ENCODE data around the gene CA10.

CA10 gene

GRCh38 chr17:51702963-51703360 is 455.6 kb downstream of the CA10 start:
- no peak overlapping the region for H3K4me2 ChIP-seq (ENCODE audit: low read depth, low read length, poor library complexity, severe bottlenecking)
- no peaks in the 10 kb centered on the region for H3K9me3 ChIP-seq (ENCODE audit: insufficient read depth, low read depth, low read length)
- H3F3A ChIP-seq (ENCODE audit: low read depth) = no peaks in the 10 kb centered on the region
- H3K36me3 ChIP-seq (ENCODE audit: insufficient read depth, low read length) = no peaks in the 10 kb centered on the region
- no peaks in the 10 kb centered on the region for H3K27me3 ChIP-seq (ENCODE audit: insufficient read depth, low read length, poor library complexity, severe bottlenecking)
- H3K9ac ChIP-seq (ENCODE audit: low read depth, low read length, poor library complexity, severe bottlenecking) = no peak overlapping the region
- H3K9me2 ChIP-seq (replicated peaks; ENCODE audit: low read depth, low read length) = no peaks in the 10 kb centered on the region
- no peak overlapping the region for H2AFZ ChIP-seq (ENCODE audit: low read length)
- no peak overlapping the region for H3K4me3 ChIP-seq (ENCODE audit: low read length, poor library complexity, severe bottlenecking)
- no peaks in the 10 kb centered on the region for H3K79me2 ChIP-seq (ENCODE audit: insufficient read depth, low read length)
- TF ChIP-seq CTCF (conservative IDR thresholded peaks at IDR 0.05; ENCODE audit: low read length) (no peak), EZH2phosphoT487 (IDR thresholded peaks at IDR 0.05; ENCODE audit: borderline replicate concordance) (no peak)
- no peaks in the 10 kb centered on the region for H3K4me1 ChIP-seq (ENCODE audit: insufficient read depth, low read length, poor library complexity, severe bottlenecking)
- H4K20me1 ChIP-seq (ENCODE audit: insufficient read depth, low read length, poor library complexity, severe bottlenecking) = no peaks in the 10 kb centered on the region

GRCh38 chr17:51701501-51701900 is 457.0 kb downstream of the CA10 start:
- no peak overlapping the region for H3K9ac ChIP-seq (ENCODE audit: low read depth, low read length, poor library complexity, severe bottlenecking)
- H3K9me3 ChIP-seq (ENCODE audit: insufficient read depth, low read depth, low read length) = no peaks in the 10 kb centered on the region
- H4K20me1 ChIP-seq (ENCODE audit: insufficient read depth, low read length, poor library complexity, severe bottlenecking) = no peaks in the 10 kb centered on the region
- H3K4me3 ChIP-seq (ENCODE audit: low read length, poor library complexity, severe bottlenecking) = no peak overlapping the region
- no peak overlapping the region for H3K4me2 ChIP-seq (ENCODE audit: low read depth, low read length, poor library complexity, severe bottlenecking)
- H3K27me3 ChIP-seq (ENCODE audit: insufficient read depth, low read length, poor library complexity, severe bottlenecking) = no peaks in the 10 kb centered on the region
- no peak overlapping the region for H2AFZ ChIP-seq (ENCODE audit: low read length)
- TF ChIP-seq EZH2phosphoT487 (IDR thresholded peaks at IDR 0.05; ENCODE audit: borderline replicate concordance) (no peak), CTCF (conservative IDR thresholded peaks at IDR 0.05; ENCODE audit: low read length) (no peak)
- H3K79me2 ChIP-seq (ENCODE audit: insufficient read depth, low read length) = no peaks in the 10 kb centered on the region
- H3K4me1 ChIP-seq (ENCODE audit: insufficient read depth, low read length, poor library complexity, severe bottlenecking) = no peaks in the 10 kb centered on the region
- H3F3A ChIP-seq (ENCODE audit: low read depth) = no peaks in the 10 kb centered on the region
- H3K9me2 ChIP-seq (replicated peaks; ENCODE audit: low read depth, low read length) = no peaks in the 10 kb centered on the region
- H3K36me3 ChIP-seq (ENCODE audit: insufficient read depth, low read length) = no peaks in the 10 kb centered on the region

- Histone ChIP-seq H3K9ac (ENCODE audit: low read depth, low read length, poor library complexity, severe bottlenecking) (no peak overlapping the region), H3K9me2 (replicated peaks; ENCODE audit: low read depth, low read length) (no peaks in the 10 kb centered on the region), H4K20me1 (ENCODE audit: insufficient read depth, low read length, poor library complexity, severe bottlenecking) (no peaks in the 10 kb centered on the region), H3K4me3 (ENCODE audit: low read length, poor library complexity, severe bottlenecking) (no peak overlapping the region), H3K4me2 (ENCODE audit: low read depth, low read length, poor library complexity, severe bottlenecking) (no peak overlapping the region), H3K4me1 (ENCODE audit: insufficient read depth, low read length, poor library complexity, severe bottlenecking) (no peaks in the 10 kb centered on the region), H3K9me3 (ENCODE audit: insufficient read depth, low read depth, low read length) (no peaks in the 10 kb centered on the region), H2AFZ (ENCODE audit: low read length) (no peak overlapping the region), H3K36me3 (ENCODE audit: insufficient read depth, low read length) (no peaks in the 10 kb centered on the region), H3K27me3 (ENCODE audit: insufficient read depth, low read length, poor library complexity, severe bottlenecking) (no peaks in the 10 kb centered on the region), H3K79me2 (ENCODE audit: insufficient read depth, low read length) (no peaks in the 10 kb centered on the region), H3F3A (ENCODE audit: low read depth) (no peaks in the 10 kb centered on the region)
- TF ChIP-seq CTCF (conservative IDR thresholded peaks at IDR 0.05; ENCODE audit: low read length) (no peak), EZH2phosphoT487 (IDR thresholded peaks at IDR 0.05; ENCODE audit: borderline replicate concordance) (no peak)
Measured at GRCh38 chr17:51700011-51700760, 458.3 kb downstream of the CA10 start.
